SH-SY5Y (cell line): ENCODE measurements around the gene FKBP15.

ENCODE experiments used
- GATA2 ChIP-seq: IDR thresholded peaks from 2 replicates; pipeline ENCODE4 v1.6.1; 2011; ENCODE audit warnings: mild to moderate bottlenecking, low read depth, low read length
- GATA3 ChIP-seq: IDR thresholded peaks from 2 replicates; pipeline ENCODE4 v1.6.1; 2011; ENCODE audit warnings: low read depth, mild to moderate bottlenecking, low read length, moderate library complexity

- TF ChIP-seq GATA3: no peak
- no peak for TF ChIP-seq GATA2
Measured at GRCh38 chr9:113143432-113144227, 77.4 kb downstream of the FKBP15 start.
